Transverse colon (tissue), 4 donors: ENCODE results near the gene DLG2. TPM values are rescaled to one million over a fixed set of nuclear protein-coding genes. Genes with fewer than 3 reads are reported as not detected.

ENCODE experiments used
- DNase-seq: peaks from one replicate; pipeline ENCODE4 v3.0.0-alpha.2; 2019
- H3K27ac ChIP-seq, 4 donors: fragments of 200-600 bp; sonication (generic); 2 replicates each; pipeline ENCODE4 v1.5.1; 2016 to 2018; ENCODE audit warnings: inconsistent platforms in 4 of 4
- H3K27me3 ChIP-seq: fragments of 200-600 bp; sonication (generic); 2 replicates; pipeline ENCODE4 v1.5.1; 2017; ENCODE audit warnings: inconsistent platforms
- H3K36me3 ChIP-seq, 4 donors: fragments of 200-600 bp; sonication (generic); 2 replicates each; pipeline ENCODE4 v1.5.1; 2017 to 2019; ENCODE audit warnings: inconsistent platforms in 4 of 4
- H3K4me1 ChIP-seq, 4 donors: fragments of 200-600 bp; sonication (generic); 2 replicates each; pipeline ENCODE4 v1.5.1; 2017 to 2020; ENCODE audit warnings: inconsistent platforms in 4 of 4
- H3K4me3 ChIP-seq, 4 donors: fragments of 200-600 bp; sonication (generic); 1 replicate in 1 of 4; 2 replicates in 3 of 4; pipeline versions ENCODE4 v1.5.1 to v1.6.1; 2017 to 2019; ENCODE audit warnings: inconsistent platforms in 4 of 4
- H3K9me3 ChIP-seq, 2 donors: fragments of 200-600 bp; sonication (generic); 2 replicates each; pipeline ENCODE4 v1.5.1; 2017 to 2019; ENCODE audit warnings: inconsistent platforms in 2 of 2
- EP300 ChIP-seq: sonication (generic); formaldehyde crosslinking; IDR thresholded peaks from one replicate; pipeline ENCODE4 v1.6.1; 2017; ENCODE audit warnings: antibody characterized with exemption, low read depth
- POLR2A ChIP-seq: fragments of 450-650 bp; IDR thresholded peaks from one replicate; pipeline ENCODE4 v1.6.1; 2016; ENCODE audit warnings: antibody characterized with exemption, mild to moderate bottlenecking, moderate library complexity
- POLR2AphosphoS5 ChIP-seq, 3 donors: sonication (generic); formaldehyde crosslinking; IDR thresholded peaks; one replicate each; pipeline ENCODE4 v1.6.1; 2016; ENCODE audit warnings: antibody characterized with exemption in 3 of 3
- WGBS, 2 donors: methylation state at CpG; one replicate each; pipeline ENCODE4 v1.1.5; 2018; ENCODE audit warnings: low coverage in 1 of 2; 5-methylcytosine and 5-hydroxymethylcytosine counted together
- in situ Hi-C, 4 donors: fragments of 200-750 bp; cut with MboI; loops; one replicate each; pipeline versions ENCODE4 v1.15.0 to v1.15.1; 2017; ENCODE audit warnings: low sequenced_read_pairs in 3 of 4, low pct_ligation_motif_present in 1 of 4, low pct_unique_long_range_greater_than_20kb in 1 of 4
- intact Hi-C: fragments of 100-400 bp; cut with DNase I; formaldehyde crosslinking; loops from one replicate; pipeline ENCODE4 v1.15.1; 2023; ENCODE audit warnings: low total_unique reads
- total RNA-seq, 4 donors: library from RNA; depleted of rRNA; stranded (reverse); fragments of >200 nt; gene quantifications; one replicate each; pipeline ENCODE4 v1.1.0, GENCODE V29; 2016
- TF ChIP-seq, protein P1 (sequence below), 5 experiments: fragments of 200-600 bp in 3 of 5; fragments of 450-650 bp in 2 of 5; sonication (generic) in 3 of 5; IDR thresholded peaks; 1 replicate in 2 of 5; 2 replicates in 3 of 5; pipeline ENCODE4 v1.5.1; 2016 to 2017; ENCODE audit warnings: antibody characterized with exemption in 5 of 5, inconsistent platforms in 3 of 5, mild to moderate bottlenecking in 2 of 5, moderate library complexity in 1 of 5

DLG2 gene
- total RNA-seq, 4 donors from 2014 or later = 1.9 to 28.3 (median 3.7) TPM

- TF ChIP-seq EP300 (no peak), POLR2AphosphoS5 (IDR thresholded peaks at IDR 0.05) (no peak), POLR2A (no peak)
- TF ChIP-seq, protein P1, sequence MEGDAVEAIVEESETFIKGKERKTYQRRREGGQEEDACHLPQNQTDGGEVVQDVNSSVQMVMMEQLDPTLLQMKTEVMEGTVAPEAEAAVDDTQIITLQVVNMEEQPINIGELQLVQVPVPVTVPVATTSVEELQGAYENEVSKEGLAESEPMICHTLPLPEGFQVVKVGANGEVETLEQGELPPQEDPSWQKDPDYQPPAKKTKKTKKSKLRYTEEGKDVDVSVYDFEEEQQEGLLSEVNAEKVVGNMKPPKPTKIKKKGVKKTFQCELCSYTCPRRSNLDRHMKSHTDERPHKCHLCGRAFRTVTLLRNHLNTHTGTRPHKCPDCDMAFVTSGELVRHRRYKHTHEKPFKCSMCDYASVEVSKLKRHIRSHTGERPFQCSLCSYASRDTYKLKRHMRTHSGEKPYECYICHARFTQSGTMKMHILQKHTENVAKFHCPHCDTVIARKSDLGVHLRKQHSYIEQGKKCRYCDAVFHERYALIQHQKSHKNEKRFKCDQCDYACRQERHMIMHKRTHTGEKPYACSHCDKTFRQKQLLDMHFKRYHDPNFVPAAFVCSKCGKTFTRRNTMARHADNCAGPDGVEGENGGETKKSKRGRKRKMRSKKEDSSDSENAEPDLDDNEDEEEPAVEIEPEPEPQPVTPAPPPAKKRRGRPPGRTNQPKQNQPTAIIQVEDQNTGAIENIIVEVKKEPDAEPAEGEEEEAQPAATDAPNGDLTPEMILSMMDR (IDR thresholded peaks at IDR 0.05) = no peak
- no peak overlapping the region for H3K4me3 ChIP-seq
- H3K4me1 ChIP-seq = no peaks in the 10 kb centered on the region
- no peak overlapping the region for H3K27ac ChIP-seq
- H3K9me3 ChIP-seq = peaks cover 7 to 12% of the 10 kb centered on the region in 2 donors
- no peak for DNase-seq
- H3K27me3 ChIP-seq = no peaks in the 10 kb centered on the region
- H3K36me3 ChIP-seq = no peaks in the 10 kb centered on the region
- intact Hi-C loops (no loop called here), in situ Hi-C loops (no loop called here)
- WGBS, 2 donors = 90% methylated on average over 1 of the region's 1 CpG; no CpG with 5 or more reads in 1 of the 2 donors
Observed at GRCh38 chr11:85481862-85482261, 145.3 kb downstream of the DLG2 start.

DNA sequence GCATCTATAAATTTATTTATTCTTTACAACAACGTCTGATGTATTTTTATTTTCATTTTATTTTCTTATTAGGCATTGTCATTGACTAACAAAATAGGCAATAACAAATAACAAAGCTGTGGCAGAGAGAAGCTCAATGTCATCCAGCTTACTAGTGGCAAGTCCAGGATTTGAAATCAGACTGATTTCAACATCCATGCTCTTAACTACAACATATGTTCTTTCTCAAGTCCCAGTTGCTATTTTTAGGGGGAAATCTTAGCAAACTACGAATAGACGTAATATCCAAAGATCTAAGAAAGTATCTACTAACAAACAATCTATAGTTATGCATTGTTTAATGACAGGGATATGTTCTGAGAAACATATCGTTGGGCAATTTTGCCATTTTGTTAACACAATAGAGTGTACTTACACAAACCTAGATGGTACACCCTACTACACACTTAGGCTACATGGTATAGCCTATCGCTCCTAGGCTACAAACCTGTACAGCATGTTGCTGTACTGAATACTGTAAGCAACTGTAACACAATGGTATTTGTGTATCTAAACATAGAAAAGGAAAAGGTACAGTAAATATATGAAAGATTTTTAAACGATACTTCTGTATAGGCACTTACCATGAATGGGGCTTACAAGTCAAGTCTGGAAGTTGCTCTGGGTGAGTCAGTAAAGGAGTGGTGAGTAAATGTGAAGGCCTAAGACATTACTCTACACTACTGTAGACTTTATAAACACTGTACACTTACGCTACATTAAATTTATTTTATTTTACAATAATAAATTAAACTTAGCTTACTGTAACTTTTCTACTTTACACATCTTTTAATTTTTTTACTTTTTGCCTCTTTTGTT is 151.3 kb downstream of the DLG2 start:
- TF ChIP-seq, protein P1 (IDR thresholded peaks at IDR 0.05) = no peak
- TF ChIP-seq POLR2A (no peak), POLR2AphosphoS5 (IDR thresholded peaks at IDR 0.05) (no peak), EP300 (no peak)
- peaks cover 0 to 4% of the 10 kb centered on the region in 2 donors for H3K9me3 ChIP-seq
- no peaks in the 10 kb centered on the region for H3K36me3 ChIP-seq
- H3K27ac ChIP-seq = no peak overlapping the region
- intact Hi-C loops = no loop called here
- 73 to 82% methylated on average over 7 of the region's 7 CpGs for whole genome bisulfite sequencing, 2 donors
- H3K4me3 ChIP-seq = no peak overlapping the region
- H3K4me1 ChIP-seq = no peaks in the 10 kb centered on the region
- H3K27me3 ChIP-seq = no peaks in the 10 kb centered on the region
- no peak for DNase-seq
- in situ Hi-C loops = no loop called here

DNA sequence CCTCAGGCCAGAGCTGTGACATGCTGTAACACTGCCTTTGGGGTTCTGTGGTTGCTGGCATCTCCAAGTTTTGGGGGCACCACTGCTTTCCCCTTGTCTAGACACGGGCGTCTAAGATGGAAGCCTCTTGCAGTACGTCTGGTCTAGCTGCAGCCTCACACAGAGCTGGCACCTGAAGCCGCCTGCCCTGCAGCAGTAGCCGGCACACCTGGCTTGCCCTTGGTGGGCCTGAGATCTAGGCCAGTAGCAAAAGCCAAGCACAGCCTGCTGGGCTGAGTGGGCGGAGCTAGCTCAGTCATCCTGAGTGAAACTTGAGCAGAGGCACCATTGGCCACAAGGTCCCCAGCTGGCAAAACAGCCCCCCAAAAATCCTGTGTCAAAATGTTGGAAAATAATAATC is 154.2 kb downstream of the DLG2 start:
- no peak for TF ChIP-seq EP300
- TF ChIP-seq, protein P1 (IDR thresholded peaks at IDR 0.05) = no peak
- WGBS, 2 donors = 83% methylated on average over 1 of the region's 6 CpGs; no CpG with 5 or more reads in 1 of the 2 donors
- H3K36me3 ChIP-seq = no peaks in the 10 kb centered on the region
- H3K27ac ChIP-seq = no peak overlapping the region
- in situ Hi-C loops = no loop called here
- intact Hi-C loops = no loop called here
- no peak overlapping the region for H3K4me3 ChIP-seq
- H3K9me3 ChIP-seq = peaks cover 0 to 4% of the 10 kb centered on the region in 2 donors
- H3K27me3 ChIP-seq = no peaks in the 10 kb centered on the region
- H3K4me1 ChIP-seq = no peaks in the 10 kb centered on the region
- no peak for DNase-seq

DNA sequence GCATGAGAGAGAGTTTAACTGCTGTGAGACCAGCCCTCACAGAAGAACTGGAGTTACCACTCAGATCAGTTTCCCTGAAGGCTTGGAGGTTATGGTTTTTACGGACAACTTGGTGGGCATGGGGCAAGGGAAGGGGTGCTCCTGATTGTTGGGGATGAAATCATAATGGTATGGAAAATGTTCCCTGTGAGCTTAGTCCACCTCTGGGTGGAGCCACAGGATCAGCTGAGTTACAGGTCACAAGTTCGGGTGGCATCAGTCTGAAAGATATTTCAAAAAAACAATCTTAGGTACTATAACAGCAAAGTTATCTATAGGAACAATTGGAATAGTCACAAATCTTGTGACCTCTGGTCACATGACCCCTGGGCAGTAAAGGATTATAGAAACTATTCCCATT is 162.9 kb downstream of the DLG2 start:
- no peak for DNase-seq
- Histone ChIP-seq H3K27me3 (no peaks in the 10 kb centered on the region), H3K4me1 (no peaks in the 10 kb centered on the region), H3K4me3 (no peak overlapping the region), H3K27ac (no peak overlapping the region), H3K9me3 (no peaks in the 10 kb centered on the region), H3K36me3 (no peaks in the 10 kb centered on the region)
- WGBS, 2 donors = 66 to 74% methylated on average over 2 of the region's 2 CpGs
- no peak for TF ChIP-seq POLR2AphosphoS5 (IDR thresholded peaks at IDR 0.05)
- no peak for TF ChIP-seq EP300
- TF ChIP-seq, protein P1 (IDR thresholded peaks at IDR 0.05) = no peak
- TF ChIP-seq POLR2A = no peak
- in situ Hi-C loops (no loop called here), intact Hi-C loops (no loop called here)
